H9 (cell line): ENCODE measurements around the gene ZNF526. TPM values are rescaled to one million over a fixed set of nuclear protein-coding genes. Genes with fewer than 3 reads are reported as not detected.
A peak's percentile ranks its signal among the peaks of the same experiment; 100 is the strongest.

ENCODE experiments used
- DNase-seq: peaks from one replicate; pipeline ENCODE4 v3.0.0-alpha.2; 2017
- H2AFZ ChIP-seq: one replicate; pipeline ENCODE4 v1.6.1; 2013; ENCODE audit warnings: mild to moderate bottlenecking, low read length, control low read depth, moderate library complexity
- H2AK5ac ChIP-seq: 2 replicates; pipeline ENCODE4 v1.6.1; 2013; ENCODE audit warnings: low read length, control low read depth, mixed read lengths; ENCODE audit not compliant: insufficient read length
- H2BK120ac ChIP-seq: one replicate; pipeline ENCODE4 v1.6.1; 2013; ENCODE audit warnings: low read depth, mild to moderate bottlenecking, low read length, control low read depth, inconsistent platforms; ENCODE audit not compliant: poor library complexity, severe bottlenecking
- H2BK12ac ChIP-seq: 2 replicates; pipeline ENCODE4 v1.6.1; 2013; ENCODE audit warnings: low read length, control low read depth, mixed read lengths, low read depth; ENCODE audit not compliant: insufficient read length
- H2BK15ac ChIP-seq: 2 replicates; pipeline ENCODE4 v1.6.1; 2013; ENCODE audit warnings: low read depth, low read length, control low read depth
- H2BK20ac ChIP-seq: one replicate; pipeline ENCODE4 v1.6.1; 2013; ENCODE audit warnings: low read depth, mild to moderate bottlenecking, low read length, control low read depth, inconsistent platforms; ENCODE audit not compliant: poor library complexity, severe bottlenecking
- H2BK5ac ChIP-seq: 2 replicates; pipeline ENCODE4 v1.6.1; 2013; ENCODE audit warnings: low read length, control low read depth, mixed read lengths; ENCODE audit not compliant: insufficient read length
- H3K14ac ChIP-seq: 2 replicates; pipeline ENCODE4 v1.6.1; 2013; ENCODE audit warnings: low read length, control low read depth; ENCODE audit not compliant: insufficient read depth
- H3K18ac ChIP-seq: 2 replicates; pipeline ENCODE4 v1.6.1; 2013; ENCODE audit warnings: low read depth, mild to moderate bottlenecking, mixed read lengths, low read length, control low read depth; ENCODE audit not compliant: insufficient read length
- H3K23ac ChIP-seq: 2 replicates; pipeline ENCODE4 v1.6.1; 2013; ENCODE audit warnings: low read length, control low read depth, mixed read lengths, low read depth; ENCODE audit not compliant: insufficient read length
- H3K23me2 ChIP-seq: 2 replicates; pipeline ENCODE4 v1.6.1; 2013; ENCODE audit warnings: low read depth, mild to moderate bottlenecking, mixed read lengths, low read length, control low read depth; ENCODE audit not compliant: insufficient read length, poor library complexity, severe bottlenecking
- H3K27ac ChIP-seq: 2 replicates; pipeline ENCODE4 v1.5.1; 2013; ENCODE audit warnings: low read length, control low read depth, mixed read lengths, low read depth; ENCODE audit not compliant: insufficient read length
- H3K27me3 ChIP-seq: 2 replicates; pipeline ENCODE4 v1.6.1; 2013; ENCODE audit warnings: low read length, control low read depth, inconsistent platforms; ENCODE audit not compliant: insufficient read depth
- H3K4ac ChIP-seq: 2 replicates; pipeline ENCODE4 v1.6.1; 2013; ENCODE audit warnings: low read depth, mild to moderate bottlenecking, control low read depth, inconsistent platforms, low read length, moderate library complexity
- H3K4me1 ChIP-seq: 2 replicates; pipeline ENCODE4 v1.6.1; 2013; ENCODE audit warnings: low read length, control low read depth, inconsistent platforms; ENCODE audit not compliant: insufficient read depth
- H3K4me2 ChIP-seq: 2 replicates; pipeline ENCODE4 v1.6.1; 2013; ENCODE audit warnings: low read length, control low read depth, mixed read lengths; ENCODE audit not compliant: insufficient read length, insufficient read depth
- H3K56ac ChIP-seq: 2 replicates; pipeline ENCODE4 v1.6.1; 2013; ENCODE audit warnings: low read depth, mild to moderate bottlenecking, mixed read lengths, low read length, control low read depth; ENCODE audit not compliant: insufficient read length
- H3K79me1 ChIP-seq: 2 replicates; pipeline ENCODE4 v1.6.1; 2013; ENCODE audit warnings: low read depth, mild to moderate bottlenecking, moderate library complexity, low read length, control low read depth, inconsistent platforms; ENCODE audit not compliant: insufficient read depth, poor library complexity, severe bottlenecking
- H3K79me2 ChIP-seq: 2 replicates; pipeline ENCODE4 v1.6.1; 2013; ENCODE audit warnings: low read length, control low read depth, inconsistent platforms; ENCODE audit not compliant: insufficient read depth
- H3K9ac ChIP-seq: 2 replicates; pipeline ENCODE4 v1.6.1; 2013; ENCODE audit warnings: low read length, control low read depth, mixed read lengths; ENCODE audit not compliant: insufficient read length; ENCODE audit errors: extremely low read depth
- H3K9me3 ChIP-seq: one replicate; pipeline ENCODE4 v1.6.1; 2013; ENCODE audit warnings: low read depth, low read length, inconsistent platforms; ENCODE audit not compliant: control insufficient read depth
- H3T11ph ChIP-seq: one replicate; pipeline ENCODE4 v1.6.1; 2013; ENCODE audit warnings: mild to moderate bottlenecking, low read length, control low read depth, inconsistent platforms
- H4K20me1 ChIP-seq: one replicate; pipeline ENCODE4 v1.6.1; 2013; ENCODE audit not compliant: control insufficient read depth, insufficient read length, insufficient read depth
- H4K5ac ChIP-seq: 2 replicates; pipeline ENCODE4 v1.6.1; 2013; ENCODE audit warnings: low read depth, mild to moderate bottlenecking, mixed read lengths, low read length, control low read depth; ENCODE audit not compliant: insufficient read length
- H4K8ac ChIP-seq: replicated peaks from 2 replicates; pipeline ENCODE4 v1.6.1; 2013; ENCODE audit warnings: low read length, control low read depth, mixed read lengths, low read depth; ENCODE audit not compliant: insufficient read length
- H4K91ac ChIP-seq: 2 replicates; pipeline ENCODE4 v1.6.1; 2013; ENCODE audit warnings: low read depth, mild to moderate bottlenecking, moderate library complexity, mixed read lengths, low read length, control low read depth; ENCODE audit not compliant: insufficient read length
- H3K27ac Mint-ChIP-seq, 3 experiments: 2 replicates in 2 of 3; 3 replicates in 1 of 3; pipeline ENCODE4 v1.8.0; 2020 to 2021; ENCODE audit warnings: mixed read lengths in 3 of 3, mild to moderate bottlenecking in 1 of 3, moderate library complexity in 1 of 3
- H3K27me3 Mint-ChIP-seq: 2 replicates; pipeline ENCODE4 v1.8.0; 2021; ENCODE audit warnings: low read depth, mild to moderate bottlenecking, moderate library complexity, mixed read lengths
- H3K36me3 Mint-ChIP-seq, 3 experiments: 2 replicates in 2 of 3; 3 replicates in 1 of 3; pipeline ENCODE4 v1.8.0; 2020 to 2021; ENCODE audit warnings: low read depth in 3 of 3, mixed read lengths in 3 of 3; ENCODE audit not compliant: insufficient read depth in 1 of 3
- H3K4me1 Mint-ChIP-seq, 2 experiments: 2 replicates each; pipeline ENCODE4 v1.8.0; 2020; ENCODE audit warnings: mixed read lengths in 2 of 2
- H3K4me3 Mint-ChIP-seq, 2 experiments: 2 replicates in 1 of 2; 3 replicates in 1 of 2; pipeline ENCODE4 v1.8.0; 2020 to 2021; ENCODE audit warnings: mild to moderate bottlenecking in 2 of 2, mixed read lengths in 2 of 2, moderate library complexity in 1 of 2
- H3K9me3 Mint-ChIP-seq, 2 experiments: 2 replicates in 1 of 2; 3 replicates in 1 of 2; pipeline ENCODE4 v1.8.0; 2020; ENCODE audit warnings: mild to moderate bottlenecking in 2 of 2, mixed read lengths in 2 of 2, moderate library complexity in 1 of 2
- CTCF ChIP-seq: fragments of 200-600 bp; sonication (generic); conservative IDR thresholded peaks from 3 replicates; pipeline ENCODE4 v1.8.0; 2021; ENCODE audit warnings: antibody characterized with exemption, mild to moderate bottlenecking
- whole genome bisulfite sequencing: extraction: QIAGEN DNeasy Blood & Tissue Kit; methylation state at CpG from one replicate; pipeline ENCODE4 v1.1.7; 2013; ENCODE audit warnings: missing lambda C conversion rate, low lambda C conversion rate, mixed read lengths; ENCODE audit not compliant: insufficient read length; ENCODE audit errors: extremely low coverage; 5-methylcytosine and 5-hydroxymethylcytosine counted together
- total RNA-seq: library from RNA; stranded (reverse); gene quantifications from 2 replicates; pipeline ENCODE4 v1.2.1, GENCODE V29; 2021

ZNF526 gene
- total RNA-seq, 1 experiment from 2014 or later = 20.5 TPM

GRCh38 chr19:42270346-42271044 is 50.4 kb downstream of the ZNF526 start:
- peak overlapping the region in 2 of 3 experiments; percentile 55 to 68; a peak in 3 of 7 replicates for H3K27ac Mint-ChIP-seq
- no peaks in the 10 kb centered on the region for H3K27me3 Mint-ChIP-seq
- no peaks in the 10 kb centered on the region for H3K79me2 ChIP-seq
- H2AK5ac ChIP-seq = no peak overlapping the region
- H3K9ac ChIP-seq = peak overlapping the region; percentile 12
- WGBS = no CpG with 5 or more reads among the region's 18 CpGs
- peaks cover 9% of the 10 kb centered on the region for H3K23me2 ChIP-seq
- no peaks in the 10 kb centered on the region for H4K20me1 ChIP-seq
- H3K18ac ChIP-seq = no peak overlapping the region
- H2BK5ac ChIP-seq = no peak overlapping the region
- no peak overlapping the region for H3K56ac ChIP-seq
- H3K27ac ChIP-seq = no peak overlapping the region
- no peaks in the 10 kb centered on the region; a peak in 1 of 5 replicates for H3K9me3 Mint-ChIP-seq
- peaks cover 20 to 25% of the 10 kb centered on the region in 2 experiments for H3K4me1 Mint-ChIP-seq
- H2BK12ac ChIP-seq = no peak overlapping the region
- no peak overlapping the region for H2AFZ ChIP-seq
- no peak overlapping the region for H4K5ac ChIP-seq
- H2BK20ac ChIP-seq = no peak overlapping the region
- no peak overlapping the region for H3K23ac ChIP-seq
- no peak for TF ChIP-seq CTCF
- H3K36me3 Mint-ChIP-seq = peaks cover 4 to 23% (median 16%) of the 10 kb centered on the region in 3 experiments; a peak in 6 of 7 replicates
- no peaks in the 10 kb centered on the region for H3K79me1 ChIP-seq
- H3T11ph ChIP-seq = no peak overlapping the region
- H3K14ac ChIP-seq = no peak overlapping the region
- no peak overlapping the region for H4K91ac ChIP-seq
- no peaks in the 10 kb centered on the region for H3K9me3 ChIP-seq
- no peak overlapping the region for H2BK15ac ChIP-seq
- no peaks in the 10 kb centered on the region; the same call in 1 of the 2 replicates for H3K4me1 ChIP-seq
- no peak for DNase-seq
- no peak overlapping the region; a peak in 3 of 5 replicates for H3K4me3 Mint-ChIP-seq
- H3K4me2 ChIP-seq = peak overlapping the region; percentile 92
- no peak overlapping the region for H3K4ac ChIP-seq
- no peak overlapping the region for H2BK120ac ChIP-seq
- H4K8ac ChIP-seq = no peak overlapping the region
- H3K27me3 ChIP-seq = no peaks in the 10 kb centered on the region
